K562 (cell line): ENCODE measurements around the gene ROBO1. TPM values are rescaled to one million over a fixed set of nuclear protein-coding genes. Genes with fewer than 3 reads are reported as not detected.

Source experiments
- ATAC-seq: fragments of 200-7000 bp; cut with Tn5 transposase; 3 replicates; pipeline ENCODE4 v1.9.1; 2020; ENCODE audit warnings: moderate library complexity
- BruUV-seq: library from RNA; stranded (reverse); fragments of 400-500 nt; replicated peaks from 2 replicates; lab custom pipeline; 2021; lab: Mats Ljungman, UMichigan
- CTCF ChIA-PET: fragments of 300-600 bp; formaldehyde crosslinking; extraction: SDS; loops from one replicate; lab custom pipeline; 2021; ENCODE audit warnings: low intra/inter-chr PET ratio; lab: Yijun Ruan, JAX
- POLR2A ChIA-PET: fragments of 300-600, 350-650 bp; sonication (Branson Sonifier 250); formaldehyde crosslinking; extraction: SDS; loops from one replicate; lab custom pipeline; 2021; ENCODE audit warnings: antibody characterized with exemption, inconsistent platforms; lab: Yijun Ruan, JAX
- DNase-seq, 4 experiments: peaks; one replicate each; pipeline versions ENCODE4 v3.0.0 to v3.0.0-alpha.2; 2011 to 2018; ENCODE audit warnings: low spot score in 3 of 4, mixed read lengths in 3 of 4; ENCODE audit errors: extremely low read depth in 1 of 4
- FAIRE-seq: peaks from 2 replicates; lab custom pipeline; 2011; peaks lifted over from hg19 to GRCh38; lab: Jason Lieb, UNC
- H2AFZ ChIP-seq: 2 replicates; pipeline ENCODE4 v1.6.0; 2011; ENCODE audit warnings: low read depth, low read length, control low read depth, inconsistent platforms
- H3K27ac ChIP-seq: fragments of 200-600 bp; 3 replicates; pipeline ENCODE4 v1.8.0; 2011; ENCODE audit warnings: low read depth, mild to moderate bottlenecking, control low read depth, inconsistent platforms, low read length, moderate library complexity, mixed read lengths; ENCODE audit errors: extremely low read depth
- H3K27me3 ChIP-seq, 2 experiments: fragments of 300-600 bp in 1 of 2; 2 replicates in 1 of 2; 3 replicates in 1 of 2; pipeline versions ENCODE4 v1.6.0 to v1.8.0; 2011; ENCODE audit warnings: inconsistent platforms in 2 of 2, low read length in 2 of 2, mild to moderate bottlenecking in 1 of 2, mixed read lengths in 1 of 2, moderate library complexity in 1 of 2; ENCODE audit not compliant: control insufficient read depth in 2 of 2, insufficient read depth in 2 of 2
- H3K36me3 ChIP-seq: fragments of 300-600 bp; 3 replicates; pipeline ENCODE4 v1.8.0; 2011; ENCODE audit warnings: mild to moderate bottlenecking, low read length, inconsistent platforms; ENCODE audit not compliant: control insufficient read depth, insufficient read depth
- H3K4me1 ChIP-seq, 2 experiments: fragments of 200-600 bp in 1 of 2; replicated peaks in 1 of 2; 2 replicates in 1 of 2; 3 replicates in 1 of 2; pipeline versions ENCODE4 v1.5.1 to v1.8.0; 2011; ENCODE audit warnings: inconsistent platforms in 2 of 2, low read length in 2 of 2, mild to moderate bottlenecking in 1 of 2, mixed read lengths in 1 of 2, moderate library complexity in 1 of 2; ENCODE audit not compliant: control insufficient read depth in 2 of 2, insufficient read depth in 2 of 2
- H3K4me2 ChIP-seq: 2 replicates; pipeline ENCODE4 v1.6.1; 2011; ENCODE audit warnings: low read length, control low read depth, inconsistent platforms, mixed read lengths; ENCODE audit not compliant: insufficient read depth
- H3K4me3 ChIP-seq: fragments of 200-600 bp; sonication (generic), shearing (Covaris generic); 2 replicates; pipeline ENCODE4 v1.5.1; 2016; ENCODE audit warnings: control low read depth, inconsistent platforms
- H3K79me2 ChIP-seq: fragments of 200-600 bp; 3 replicates; pipeline ENCODE4 v1.8.0; 2011; ENCODE audit warnings: low read length, inconsistent platforms; ENCODE audit not compliant: control insufficient read depth, insufficient read depth
- H3K9ac ChIP-seq, 2 experiments: 2 replicates each; pipeline versions ENCODE4 v1.6.0 to v1.6.1; 2011; ENCODE audit warnings: low read depth in 2 of 2, low read length in 2 of 2, control low read depth in 1 of 2, inconsistent platforms in 1 of 2, mild to moderate bottlenecking in 1 of 2, mixed read lengths in 1 of 2; ENCODE audit not compliant: insufficient read depth in 1 of 2
- H3K9me1 ChIP-seq: one replicate; pipeline ENCODE4 v1.6.0; 2011; ENCODE audit warnings: inconsistent platforms, mild to moderate bottlenecking, low read length, moderate library complexity; ENCODE audit not compliant: control insufficient read depth, insufficient read depth
- H3K9me3 ChIP-seq: replicated peaks from 2 replicates; pipeline ENCODE4 v1.5.1; 2011; ENCODE audit warnings: low read depth, low read length, inconsistent platforms; ENCODE audit not compliant: control insufficient read depth, insufficient read depth
- H4K20me1 ChIP-seq: replicated peaks from 2 replicates; pipeline ENCODE4 v1.6.1; 2011; ENCODE audit warnings: low read length, inconsistent platforms, mixed read lengths; ENCODE audit not compliant: control insufficient read depth, insufficient read depth
- ARID2 ChIP-seq: fragments of 450-650 bp; IDR thresholded peaks from 2 replicates; pipeline ENCODE4 v1.6.1; 2017; ENCODE audit warnings: antibody characterized with exemption, mild to moderate bottlenecking
- ASH1L ChIP-seq: fragments of 450-650 bp; IDR thresholded peaks from 2 replicates; pipeline ENCODE4 v1.6.1; 2018; ENCODE audit warnings: borderline replicate concordance, mild to moderate bottlenecking, low read depth; ENCODE audit not compliant: partially characterized antibody
- DPF2 ChIP-seq: fragments of 450-650 bp; IDR thresholded peaks from 2 replicates; pipeline ENCODE4 v1.6.1; 2016
- HOXB6 ChIP-seq: fragments of 250-450 bp; sonication (Bioruptor Pico); IDR thresholded peaks from 2 replicates; pipeline ENCODE4 v1.5.1; 2022; ENCODE audit warnings: mild to moderate bottlenecking, borderline replicate concordance
- MCM3 ChIP-seq: fragments of 450-650 bp; IDR thresholded peaks from 2 replicates; pipeline ENCODE4 v1.6.1; 2016
- NR4A1 ChIP-seq, 2 experiments: fragments of 250-450 bp in 1 of 2; fragments of 450-650 bp in 1 of 2; sonication (Bioruptor Pico) in 1 of 2; IDR thresholded peaks; 2 replicates each; pipeline versions ENCODE4 v1.4.0 to v1.6.1; 2016 to 2020; ENCODE audit warnings: mild to moderate bottlenecking in 2 of 2, missing compliant biosample characterization in 1 of 2, missing genetic modification characterization in 1 of 2, moderate library complexity in 1 of 2
- PHF21A ChIP-seq: fragments of 450-650 bp; IDR thresholded peaks from 2 replicates; pipeline ENCODE4 v1.6.1; 2017; ENCODE audit warnings: low read depth, borderline replicate concordance
- PREB ChIP-seq: sonication (generic); formaldehyde crosslinking; IDR thresholded peaks from 2 replicates; pipeline ENCODE4 v1.8.1; 2023; ENCODE audit warnings: mild to moderate bottlenecking, missing genetic modification reagents
- RFX1 ChIP-seq: fragments of 450-650 bp; IDR thresholded peaks from 2 replicates; pipeline ENCODE4 v1.6.1; 2016; ENCODE audit warnings: mild to moderate bottlenecking, moderate library complexity
- RHOXF2B ChIP-seq: fragments of 250-450 bp; sonication (Bioruptor Pico); conservative IDR thresholded peaks from 2 replicates; pipeline ENCODE4 v1.5.1; 2021
- SAFB ChIP-seq: fragments of 200-400 bp; formaldehyde crosslinking; IDR thresholded peaks from 2 replicates; pipeline ENCODE4 v1.6.1; 2017; ENCODE audit warnings: low read depth, low read length, borderline replicate concordance
- TBP ChIP-seq: optimal IDR thresholded peaks from 2 replicates; pipeline ENCODE3; 2011; ENCODE audit warnings: low read depth, low read length, improper control_type of control experiment
- ZC3H4 ChIP-seq: sonication (generic); formaldehyde crosslinking; IDR thresholded peaks from 2 replicates; pipeline ENCODE4 v1.9.0; 2021; ENCODE audit warnings: missing genetic modification reagents, borderline replicate concordance
- ZFP91 ChIP-seq: sonication (generic); formaldehyde crosslinking; IDR thresholded peaks from 2 replicates; pipeline ENCODE4 v1.8.0; 2022; ENCODE audit warnings: mild to moderate bottlenecking, missing genetic modification reagents
- ZNF592 ChIP-seq: fragments of 450-650 bp; IDR thresholded peaks from 2 replicates; pipeline ENCODE4 v1.6.1; 2017; ENCODE audit warnings: antibody characterized with exemption, mild to moderate bottlenecking
- WGBS: fragments of 100-300 bp; shearing (Covaris generic); methylation state at CpG from one replicate; pipeline ENCODE4 v1.1.6; 2016; ENCODE audit warnings: low coverage, mixed read lengths; ENCODE audit not compliant: insufficient coverage; ENCODE audit errors: missing lambda C conversion rate; 5-methylcytosine and 5-hydroxymethylcytosine counted together
- in situ Hi-C: fragments of 300-500 bp; cut with MboI; formaldehyde crosslinking; loops from 4 replicates; pipeline ENCODE4 v1.15.0; 2018; ENCODE audit warnings: inconsistent platforms, mixed read lengths
- intact Hi-C: fragments of 100-400 bp; cut with micrococcal nuclease; formaldehyde crosslinking; loops from 2 replicates; pipeline ENCODE4 v1.14.2; 2022
- polyA plus RNA-seq, 8 experiments: library from polyadenylated mRNA; depleted of rRNA in 4 of 8; stranded (reverse) in 5 of 8; unstranded in 3 of 8; fragments of >200 nt; fragmentation: Nextera tagmentation in 2 of 8; fragmentation: Illumina TruSeq in 1 of 8; extraction: Ambion mirVana in 2 of 8; extraction: Trizol in 1 of 8; gene quantifications; 2 replicates each; pipeline versions ENCODE4 v1.2.1 to v1.2.3, GENCODE V29; 2011 to 2014; ENCODE audit warnings: inconsistent platforms in 1 of 8, missing spikeins in 1 of 8
- total RNA-seq, 7 experiments: library from RNA; depleted of rRNA in 6 of 7; stranded (reverse); fragments of >200 nt in 6 of 7; fragmentation: Illumina TruSeq in 2 of 7; extraction: Trizol in 2 of 7; gene quantifications; 2 replicates each; pipeline versions ENCODE4 v1.2.1 to v1.2.3, GENCODE V29; 2011 to 2021; ENCODE audit warnings: low replicate concordance in 1 of 7

Gene ROBO1
- total and polyA plus RNA-seq, 9 of the 15 experiments (the other 6 are each of a cell fraction or from before 2014, with no cell fraction given), result 0.01 to 0.53 (median 0.17) TPM; not detected in 5

GRCh38 chr3:79436387-79436786 is 331.4 kb downstream of the ROBO1 start (continued):
- TF ChIP-seq MCM3 (no peak), ARID2 (no peak), ASH1L (no peak), SAFB (no peak), ZC3H4 (CRISPR knock-in tag) (no peak)

- in situ Hi-C loops, result no loop called here
- WGBS, result 2% methylated on average over 5 of the region's 5 CpGs
- no peak for ATAC-seq
- no peaks in the 10 kb centered on the region for H3K9me1 ChIP-seq
- H3K4me2 ChIP-seq, result no peak overlapping the region
- H2AFZ ChIP-seq, result no peak overlapping the region
- H3K9ac ChIP-seq, result no peak overlapping the region
- H3K9me3 ChIP-seq, result no peaks in the 10 kb centered on the region
- intact Hi-C loops, result no loop called here
- ChIA-PET CTCF (no interaction called here), POLR2A (no interaction called here)
- BruUV-seq, result no TSS peak
- DNase-seq, result no peak
- H3K36me3 ChIP-seq, result no peaks in the 10 kb centered on the region
- no peak overlapping the region for H3K4me3 ChIP-seq
- H3K79me2 ChIP-seq, result no peaks in the 10 kb centered on the region
- FAIRE-seq, result no peak
- no peak overlapping the region for H3K27ac ChIP-seq
- no peaks in the 10 kb centered on the region for H3K4me1 ChIP-seq
- no peaks in the 10 kb centered on the region for H3K27me3 ChIP-seq
- no peaks in the 10 kb centered on the region for H4K20me1 ChIP-seq
- TF ChIP-seq ZNF592 (no peak), TBP (no peak), HOXB6 (CRISPR knock-in tag) (no peak), PREB (CRISPR knock-in tag) (no peak), PHF21A (no peak), DPF2 (no peak), ZFP91 (CRISPR knock-in tag) (no peak), RFX1 (no peak), NR4A1 (CRISPR knock-in tag; IDR thresholded peaks at IDR 0.05) (no peak), NR4A1 (tag; IDR thresholded peaks at IDR 0.05) (no peak), RHOXF2B (CRISPR knock-in tag) (no peak)
These were observed 340.7 kb downstream of the ROBO1 start for GRCh38 chr3:79427081-79427480.
